NB4 (cell line): ENCODE results near the gene STKLD1.

ENCODE experiments used
- DNase-seq: peaks from one replicate; pipeline ENCODE4 v3.0.0; 2010; ENCODE audit warnings: low read depth
- H3K4me3 ChIP-seq: one replicate; pipeline ENCODE4 v1.5.1; 2011; ENCODE audit warnings: mild to moderate bottlenecking, low read depth, low read length, moderate library complexity
- MYC ChIP-seq: IDR thresholded peaks from 2 replicates; pipeline ENCODE4 v1.6.1; 2011; ENCODE audit warnings: low read depth, low read length
- POLR2A ChIP-seq: IDR thresholded peaks from 2 replicates; pipeline ENCODE4 v1.6.1; 2011; ENCODE audit warnings: mild to moderate bottlenecking; ENCODE audit not compliant: insufficient read length; ENCODE audit errors: extremely low read depth
- TF ChIP-seq, protein P1 (sequence below): IDR thresholded peaks from 2 replicates; pipeline ENCODE4 v1.6.1; 2011; ENCODE audit warnings: low read depth, low read length
- TF ChIP-seq, protein P2 (sequence below): IDR thresholded peaks from one replicate; pipeline ENCODE4 v1.5.1; 2012; ENCODE audit warnings: low read depth, low read length

The STKLD1 gene

DNA sequence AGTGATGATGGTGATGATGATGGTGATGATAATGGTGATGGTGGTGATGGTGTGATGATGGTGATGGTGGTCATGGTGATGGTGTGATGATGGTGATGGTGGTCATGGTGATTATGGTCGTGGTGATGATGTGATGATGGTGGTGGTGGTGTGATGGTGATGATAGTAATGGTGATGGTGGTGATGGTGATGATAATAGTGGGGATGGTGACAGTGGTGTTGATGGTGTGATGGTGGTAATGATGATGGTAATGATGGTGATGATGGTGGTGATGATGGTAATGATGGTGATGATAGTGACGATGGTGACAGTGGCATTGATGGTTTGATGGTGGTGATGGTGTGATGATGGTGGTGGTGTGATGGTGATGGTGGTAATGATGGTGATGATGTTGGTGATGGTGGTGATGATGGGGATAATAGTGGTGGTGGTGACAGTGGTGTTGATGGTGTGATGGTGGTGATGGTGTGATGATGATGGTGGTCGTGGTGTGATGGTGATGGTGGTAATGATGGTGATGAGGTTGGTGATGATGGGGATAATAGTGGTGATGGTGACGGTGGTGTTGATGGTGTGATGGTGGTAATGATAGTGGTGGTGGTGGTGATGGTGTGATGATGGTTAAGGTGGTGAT, 6.5 kb downstream of the STKLD1 start:
- H3K4me3 ChIP-seq: no peak overlapping the region
- TF ChIP-seq POLR2A: no peak
- no peak for TF ChIP-seq MYC
- TF ChIP-seq, protein P1, sequence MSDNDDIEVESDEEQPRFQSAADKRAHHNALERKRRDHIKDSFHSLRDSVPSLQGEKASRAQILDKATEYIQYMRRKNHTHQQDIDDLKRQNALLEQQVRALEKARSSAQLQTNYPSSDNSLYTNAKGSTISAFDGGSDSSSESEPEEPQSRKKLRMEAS: no peak
- TF ChIP-seq, protein P2, sequence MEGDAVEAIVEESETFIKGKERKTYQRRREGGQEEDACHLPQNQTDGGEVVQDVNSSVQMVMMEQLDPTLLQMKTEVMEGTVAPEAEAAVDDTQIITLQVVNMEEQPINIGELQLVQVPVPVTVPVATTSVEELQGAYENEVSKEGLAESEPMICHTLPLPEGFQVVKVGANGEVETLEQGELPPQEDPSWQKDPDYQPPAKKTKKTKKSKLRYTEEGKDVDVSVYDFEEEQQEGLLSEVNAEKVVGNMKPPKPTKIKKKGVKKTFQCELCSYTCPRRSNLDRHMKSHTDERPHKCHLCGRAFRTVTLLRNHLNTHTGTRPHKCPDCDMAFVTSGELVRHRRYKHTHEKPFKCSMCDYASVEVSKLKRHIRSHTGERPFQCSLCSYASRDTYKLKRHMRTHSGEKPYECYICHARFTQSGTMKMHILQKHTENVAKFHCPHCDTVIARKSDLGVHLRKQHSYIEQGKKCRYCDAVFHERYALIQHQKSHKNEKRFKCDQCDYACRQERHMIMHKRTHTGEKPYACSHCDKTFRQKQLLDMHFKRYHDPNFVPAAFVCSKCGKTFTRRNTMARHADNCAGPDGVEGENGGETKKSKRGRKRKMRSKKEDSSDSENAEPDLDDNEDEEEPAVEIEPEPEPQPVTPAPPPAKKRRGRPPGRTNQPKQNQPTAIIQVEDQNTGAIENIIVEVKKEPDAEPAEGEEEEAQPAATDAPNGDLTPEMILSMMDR: no peak
- no peak for DNase-seq

DNA sequence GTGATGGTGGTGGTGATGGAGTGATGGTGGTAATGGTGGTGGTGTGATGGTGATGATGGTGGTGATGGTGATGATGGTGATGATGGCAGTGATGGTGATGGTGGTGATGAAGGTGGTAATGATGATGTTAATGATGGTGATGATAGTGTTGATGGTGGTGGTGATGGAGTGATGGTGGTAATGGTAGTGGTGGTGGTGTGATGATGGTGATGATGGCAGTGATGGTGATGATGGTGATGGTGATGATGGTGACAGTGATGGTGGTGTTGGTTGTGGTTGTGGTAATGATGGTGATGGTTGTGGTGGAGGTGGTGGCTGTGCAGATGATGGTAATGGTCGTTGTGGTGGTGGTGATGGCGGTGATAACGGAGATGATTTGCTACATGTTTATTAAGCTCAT, 7.3 kb downstream of the STKLD1 start:
- TF ChIP-seq, protein P2: no peak
- no peak for DNase-seq
- H3K4me3 ChIP-seq: no peak overlapping the region

DNA sequence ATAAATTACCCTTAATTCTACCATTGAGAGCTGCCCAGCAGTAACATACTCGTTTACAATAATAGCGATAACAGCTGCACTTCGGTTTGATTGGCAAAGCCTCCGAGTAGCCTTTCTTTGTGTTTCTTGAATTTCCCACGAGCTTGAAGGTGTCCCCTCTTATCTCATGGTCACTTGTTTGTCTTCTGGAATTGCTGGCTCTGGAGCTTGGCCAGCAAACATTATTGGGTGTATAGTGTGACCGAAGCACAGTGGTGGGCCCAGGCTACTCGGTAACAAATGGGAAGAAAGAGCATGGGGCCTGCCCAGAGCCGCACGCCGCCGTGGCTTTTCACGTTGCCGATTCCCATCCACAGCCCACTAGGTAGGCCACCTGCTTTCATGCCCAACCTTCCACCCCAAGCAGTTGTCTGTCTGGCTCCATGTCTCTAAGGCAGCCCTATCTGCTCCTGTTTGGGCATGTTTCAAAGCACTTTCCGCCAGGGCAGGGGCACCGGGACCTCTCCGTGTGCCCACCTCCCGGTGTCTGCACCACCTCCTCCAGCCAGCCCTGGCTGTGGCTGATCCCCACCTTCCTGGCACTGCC, 8.7 kb downstream of the STKLD1 start:
- TF ChIP-seq, protein P1: no peak
- TF ChIP-seq MYC (no peak), POLR2A (no peak)
- TF ChIP-seq, protein P2: no peak
- H3K4me3 ChIP-seq: no peak overlapping the region
- DNase-seq: no peak

DNA sequence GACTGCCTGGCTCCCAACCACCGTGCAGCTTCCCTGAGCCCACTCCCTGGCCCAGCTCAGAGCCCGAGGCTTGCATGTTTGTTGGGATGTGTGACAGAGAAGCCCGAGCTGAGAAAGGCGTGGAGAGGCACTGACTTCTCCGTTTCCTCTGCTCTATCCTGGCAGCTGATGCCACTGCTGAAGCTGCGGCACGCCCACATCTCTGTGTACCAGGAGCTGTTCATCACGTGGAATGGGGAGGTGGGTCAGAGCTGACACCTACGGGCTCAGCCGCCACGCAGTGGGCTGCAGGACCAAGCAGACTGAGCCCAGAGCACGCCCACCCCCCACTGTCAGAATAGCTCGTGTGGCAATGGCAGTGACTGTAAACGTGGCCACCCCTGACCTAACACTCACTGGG, 9.3 kb downstream of the STKLD1 start:
- H3K4me3 ChIP-seq: no peak overlapping the region
- TF ChIP-seq, protein P1: no peak
- no peak for TF ChIP-seq POLR2A
- no peak for TF ChIP-seq MYC
- TF ChIP-seq, protein P2: no peak
- no peak for DNase-seq

DNA sequence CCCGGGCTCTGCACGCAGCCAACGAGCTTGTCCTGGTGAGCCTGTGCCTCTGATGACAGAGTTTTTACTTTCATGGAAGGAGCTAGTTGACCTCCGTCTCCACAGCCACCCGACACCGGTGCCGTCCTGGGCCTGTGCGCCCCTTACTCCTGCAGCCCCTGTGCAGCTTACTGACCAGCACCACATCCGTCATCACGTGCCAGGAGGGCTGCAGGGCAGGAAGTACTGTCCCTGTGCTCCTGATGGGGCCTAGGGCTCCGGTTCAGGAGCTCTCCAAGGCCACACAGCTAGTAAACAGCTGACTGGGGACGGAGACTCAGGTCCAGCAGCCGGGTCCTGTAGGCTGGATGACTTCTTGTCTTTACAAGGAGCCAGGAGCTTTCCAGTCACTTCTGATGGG, 10.2 kb downstream of the STKLD1 start:
- TF ChIP-seq POLR2A (no peak), MYC (no peak)
- TF ChIP-seq, protein P2: no peak
- TF ChIP-seq, protein P1: no peak
- no peak overlapping the region for H3K4me3 ChIP-seq
- DNase-seq: no peak

DNA sequence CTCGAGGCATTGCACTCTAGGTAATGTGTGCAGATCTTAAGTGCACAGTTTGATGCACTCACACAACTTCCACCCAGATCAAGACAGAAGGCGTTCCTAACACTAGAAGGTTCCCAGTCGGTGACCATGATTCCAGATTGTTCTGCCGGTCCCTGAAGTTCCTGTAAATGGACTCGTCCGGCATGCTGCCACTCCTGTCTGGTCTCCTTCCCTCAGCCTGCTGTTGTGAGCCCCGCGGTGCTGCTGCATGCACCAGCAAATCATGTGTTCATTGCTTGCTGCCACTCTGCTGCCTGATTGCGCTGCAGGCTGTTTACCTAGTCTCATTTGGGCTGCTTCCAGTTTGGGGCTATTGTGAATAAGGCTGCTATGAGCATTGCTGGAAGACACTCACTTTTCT, 11.5 kb downstream of the STKLD1 start:
- no peak overlapping the region for H3K4me3 ChIP-seq
- no peak for DNase-seq
- TF ChIP-seq POLR2A: no peak
- TF ChIP-seq MYC: no peak
- TF ChIP-seq, protein P1: no peak
- TF ChIP-seq, protein P2: no peak
